GM11168 (cell line): ENCODE data around the gene PDE4D.

ENCODE experiments used
- in situ Hi-C: fragments of 300-500 bp; cut with MboI; formaldehyde crosslinking; loops from one replicate; pipeline ENCODE4 v1.12.0; 2022; ENCODE audit warnings: low sequenced_read_pairs; ENCODE audit not compliant: unreplicated experiment

Gene PDE4D

DNA sequence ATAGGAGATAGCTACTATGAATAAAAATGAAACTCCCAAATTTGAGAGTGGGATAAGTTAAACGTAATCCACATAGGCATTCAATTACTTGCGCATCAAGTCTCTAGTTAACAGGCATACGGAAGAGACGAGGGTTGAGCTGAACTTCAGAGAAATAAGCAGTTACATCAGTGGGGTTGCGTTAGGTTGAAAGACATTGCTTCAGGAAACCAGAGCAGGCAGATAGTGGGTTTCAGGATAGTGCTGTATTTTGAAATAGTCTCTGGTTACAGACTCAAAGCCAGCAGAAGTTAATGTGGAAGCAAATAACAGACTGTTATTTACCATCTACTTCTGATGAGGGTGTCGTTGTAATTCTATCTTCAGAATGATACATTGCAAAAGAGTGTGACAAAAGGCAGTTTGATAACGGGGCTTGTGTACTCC, 533.4 kb downstream of the PDE4D start:
- in situ Hi-C loops: no loop called here

- in situ Hi-C loops: no loop called here
Measured at GRCh38 chr5:59358005-59358861, 535.3 kb downstream of the PDE4D start.

GRCh38 chr5:59357381-59357977, 536.0 kb downstream of the PDE4D start:
- in situ Hi-C loops: no loop called here

- in situ Hi-C loops: no loop called here
Measured at GRCh38 chr5:59356813-59357380, 536.6 kb downstream of the PDE4D start.

DNA sequence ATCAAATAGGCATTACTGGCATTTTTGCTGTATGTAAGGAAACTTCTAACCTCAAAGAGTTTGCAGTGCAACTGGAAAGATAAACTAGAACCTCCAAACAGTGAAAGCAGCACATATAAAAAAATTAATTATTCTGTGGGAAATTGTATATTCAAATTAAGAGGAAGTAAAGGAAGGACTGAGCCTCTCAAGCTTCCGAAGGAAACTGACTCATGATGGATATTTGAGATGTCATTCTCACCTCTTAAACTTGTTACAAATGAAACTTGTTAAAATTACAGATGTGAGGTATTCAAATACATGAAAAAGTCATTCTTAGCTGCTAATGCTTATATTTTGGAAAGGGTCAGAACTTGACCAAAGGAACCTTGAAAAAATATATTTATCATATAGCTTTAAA, 538.7 kb downstream of the PDE4D start:
- in situ Hi-C loops: no loop called here

GRCh38 chr5:59354274-59354673, 539.3 kb downstream of the PDE4D start:
- in situ Hi-C loops: no loop called here

GRCh38 chr5:59351076-59351794, 542.3 kb downstream of the PDE4D start:
- in situ Hi-C loops: no loop called here

DNA sequence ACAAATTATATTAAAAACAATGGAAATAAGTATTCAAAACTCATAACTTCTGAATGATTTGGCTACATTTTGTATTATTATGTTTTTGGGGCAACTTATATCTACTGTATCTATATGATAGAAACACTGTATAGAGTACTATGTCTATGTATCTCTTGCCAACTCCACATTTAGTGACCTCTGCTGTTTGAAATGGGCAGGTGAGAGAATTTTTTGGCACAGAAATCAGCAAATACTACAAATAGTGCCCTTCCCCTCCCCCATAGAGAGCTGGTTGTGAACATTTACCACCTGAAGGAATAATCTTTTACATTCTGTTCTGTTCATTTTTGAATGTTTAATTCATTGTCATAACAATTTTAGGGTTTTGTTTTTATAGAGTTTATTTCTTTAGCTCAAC, 545.3 kb downstream of the PDE4D start:
- in situ Hi-C loops: no loop called here

DNA sequence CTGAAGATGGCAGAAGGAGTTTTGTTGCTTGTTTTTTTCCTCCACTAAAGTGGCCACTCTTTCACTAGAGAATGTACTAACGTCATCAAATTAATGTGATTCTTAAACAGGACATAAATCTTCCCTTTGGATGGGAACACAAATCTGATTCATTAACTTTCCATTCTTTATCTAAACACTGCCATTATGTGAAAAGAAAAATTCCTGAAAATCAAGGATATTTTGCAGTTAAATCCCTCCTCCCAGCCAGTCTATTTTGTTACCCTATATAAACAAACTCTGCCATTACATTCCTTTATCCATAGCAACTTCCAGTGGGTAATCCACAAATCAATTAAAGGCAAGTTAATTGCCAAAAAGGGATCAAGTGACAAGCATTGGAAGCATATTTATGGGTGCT, 546.5 kb downstream of the PDE4D start:
- in situ Hi-C loops: no loop called here

DNA sequence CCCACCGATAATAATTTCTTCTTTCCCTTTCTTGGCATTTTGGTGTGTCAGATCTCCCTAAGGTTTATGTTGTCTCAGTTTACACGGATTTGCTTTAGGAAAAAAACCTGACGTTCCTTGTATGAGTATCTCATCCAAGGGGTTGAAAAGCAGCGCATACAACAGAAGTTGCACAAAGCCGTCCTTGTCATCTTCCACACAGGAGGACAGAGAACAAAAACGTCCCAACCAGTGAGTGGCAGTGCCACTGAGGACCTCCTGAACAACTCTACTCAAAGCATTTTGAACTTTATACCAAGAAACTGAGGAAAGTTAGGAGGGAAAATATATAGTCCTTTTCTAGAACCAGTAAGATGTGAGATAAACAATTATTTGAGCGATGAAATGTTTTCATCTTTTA, 547.0 kb downstream of the PDE4D start:
- in situ Hi-C loops: no loop called here

DNA sequence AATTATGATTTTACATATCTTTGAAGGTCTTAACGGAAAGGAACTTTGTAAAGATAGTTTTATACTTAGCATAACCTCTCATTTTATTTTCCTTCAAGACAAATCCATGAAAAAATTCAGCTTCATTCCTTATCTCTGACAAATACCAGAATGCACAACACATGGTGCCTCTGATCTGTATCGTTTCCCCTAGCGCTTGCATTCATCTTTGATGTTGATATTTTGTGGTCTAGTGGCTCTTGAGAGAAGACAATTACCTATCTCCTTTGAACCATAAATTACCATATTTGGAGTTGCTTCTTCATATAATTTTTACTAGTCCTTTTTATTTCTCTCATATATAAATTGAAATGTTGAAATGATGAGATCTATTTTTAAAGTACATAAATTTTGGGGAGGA, 551.3 kb downstream of the PDE4D start:
- in situ Hi-C loops: no loop called here

DNA sequence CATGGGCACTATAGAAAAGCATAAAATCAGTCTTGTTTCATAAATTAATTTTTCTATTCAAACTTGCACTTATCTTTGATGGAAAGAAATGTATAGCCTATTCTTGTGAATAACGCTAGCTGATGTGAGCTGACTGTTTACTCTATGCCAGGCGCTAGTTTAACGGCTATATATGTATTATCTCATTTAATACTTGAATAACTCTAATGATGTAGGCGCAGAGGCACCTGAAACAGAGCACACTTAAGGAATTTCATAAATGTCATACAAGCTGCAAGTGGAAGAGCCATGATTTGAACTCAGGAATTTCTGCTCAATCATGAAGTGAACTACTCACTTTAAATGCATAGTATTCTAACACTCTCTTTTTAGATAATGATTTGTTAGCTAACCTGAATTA, 551.8 kb downstream of the PDE4D start:
- in situ Hi-C loops: no loop called here

DNA sequence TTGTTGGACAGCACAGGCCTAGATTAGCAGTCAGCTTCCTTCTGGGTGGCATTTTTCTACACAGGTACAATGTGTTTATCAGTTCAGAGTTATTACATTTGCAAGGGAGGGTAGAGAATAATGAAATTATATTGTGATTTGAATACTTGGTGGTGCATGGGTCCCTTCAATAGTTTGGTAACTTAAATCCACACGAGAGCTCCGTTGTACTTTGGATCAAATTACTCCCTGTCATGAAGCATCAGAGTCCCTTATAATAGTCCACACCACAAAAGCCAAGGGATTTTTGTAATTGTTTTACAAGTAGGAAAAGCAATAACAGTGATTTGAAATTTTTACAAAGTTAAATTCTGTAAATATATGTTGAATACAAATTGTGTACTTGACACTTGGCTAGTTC, 552.4 kb downstream of the PDE4D start:
- in situ Hi-C loops: no loop called here

DNA sequence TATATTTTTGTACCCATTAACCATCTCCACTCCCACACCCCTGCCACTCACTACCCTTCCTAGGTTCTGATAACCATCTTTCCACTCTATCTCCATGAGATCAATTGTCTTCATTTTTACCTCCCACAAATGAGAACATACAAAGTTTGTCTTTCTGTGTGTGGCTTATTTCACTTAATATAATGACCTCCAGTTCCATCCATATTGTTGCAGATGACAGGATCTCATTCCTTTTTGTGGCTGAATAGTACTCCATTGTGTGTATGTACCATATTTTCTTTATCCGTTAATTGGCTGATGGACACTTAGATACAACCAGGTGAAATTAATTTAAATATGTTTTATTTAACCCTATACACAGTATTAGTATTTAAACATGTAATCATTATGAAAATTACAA, 552.9 kb downstream of the PDE4D start:
- in situ Hi-C loops: no loop called here

DNA sequence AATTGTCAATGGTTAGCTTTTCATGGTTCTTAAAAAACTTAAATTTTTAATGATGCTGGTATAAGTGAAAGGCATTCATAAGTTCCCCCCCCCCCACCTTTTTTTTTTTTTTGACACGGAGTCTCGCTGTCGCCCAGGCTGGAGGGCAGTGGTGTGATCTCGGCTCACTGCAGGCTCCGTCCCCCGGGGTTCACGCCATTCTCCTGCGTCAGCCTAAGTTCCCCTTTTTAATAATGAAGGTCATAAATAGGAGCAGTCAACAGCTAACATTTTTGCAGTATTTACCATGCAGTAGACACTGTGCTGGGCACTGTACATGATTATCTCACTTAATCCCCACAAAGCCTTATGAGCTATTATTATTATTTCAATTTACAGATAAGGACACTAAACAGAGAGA, 556.3 kb downstream of the PDE4D start:
- in situ Hi-C loops: no loop called here

DNA sequence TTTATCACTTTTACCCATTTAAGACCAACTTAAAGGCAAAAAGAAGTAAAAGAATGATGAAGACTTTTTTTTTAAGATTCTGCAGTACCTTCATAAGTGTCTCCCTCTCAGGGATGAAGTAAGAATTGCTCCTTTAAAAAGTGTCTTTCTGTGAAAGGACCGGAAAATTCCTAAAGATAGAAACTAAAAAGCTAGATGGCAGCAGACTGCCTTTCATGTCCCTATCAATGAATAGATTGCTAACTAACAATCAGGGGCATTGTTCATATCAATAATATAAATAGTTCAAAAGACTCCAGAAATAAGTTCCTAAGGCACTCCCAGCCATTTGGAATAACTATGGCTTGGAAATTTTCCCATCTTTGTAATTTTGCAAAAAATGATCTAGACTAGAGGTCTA, 558.0 kb downstream of the PDE4D start:
- in situ Hi-C loops: no loop called here

GRCh38 chr5:59333416-59333815, 560.1 kb downstream of the PDE4D start:
- in situ Hi-C loops: no loop called here

DNA sequence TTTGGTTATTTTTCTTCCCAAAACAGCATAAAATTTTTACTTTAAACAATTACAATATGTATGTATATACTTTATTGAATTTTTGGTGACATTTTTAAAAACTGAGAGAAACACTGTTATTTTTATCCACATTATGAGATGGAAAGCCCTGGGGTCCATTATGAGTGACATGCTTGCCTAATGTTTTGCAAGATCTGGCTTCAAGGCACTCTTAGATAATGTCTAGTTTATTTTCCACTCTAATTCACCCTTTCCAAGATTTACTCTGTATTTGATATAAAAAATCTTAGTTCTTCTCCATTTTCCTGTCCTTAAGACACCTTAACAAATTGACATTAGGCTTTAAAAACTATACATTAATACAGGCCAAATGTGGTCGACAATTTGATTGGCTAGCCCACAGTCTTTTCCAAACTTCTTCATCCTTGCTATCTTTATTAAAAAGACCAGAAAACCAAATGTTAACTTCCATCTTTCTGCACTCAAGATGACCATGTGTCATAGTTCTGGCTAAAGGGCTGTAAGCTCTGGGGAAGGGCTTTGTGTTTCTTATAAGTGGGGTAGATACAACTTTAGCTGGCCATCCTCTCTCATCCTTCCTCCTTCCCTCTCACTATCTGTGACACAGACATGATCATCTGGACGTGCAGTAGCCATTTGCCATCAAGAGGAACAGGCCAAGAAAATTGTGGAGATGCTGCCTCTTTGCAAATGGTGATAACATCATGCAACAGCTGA, 561.1 kb downstream of the PDE4D start:
- in situ Hi-C loops: no loop called here

- in situ Hi-C loops: no loop called here
Measured at GRCh38 chr5:59330680-59331079, 562.8 kb downstream of the PDE4D start.

DNA sequence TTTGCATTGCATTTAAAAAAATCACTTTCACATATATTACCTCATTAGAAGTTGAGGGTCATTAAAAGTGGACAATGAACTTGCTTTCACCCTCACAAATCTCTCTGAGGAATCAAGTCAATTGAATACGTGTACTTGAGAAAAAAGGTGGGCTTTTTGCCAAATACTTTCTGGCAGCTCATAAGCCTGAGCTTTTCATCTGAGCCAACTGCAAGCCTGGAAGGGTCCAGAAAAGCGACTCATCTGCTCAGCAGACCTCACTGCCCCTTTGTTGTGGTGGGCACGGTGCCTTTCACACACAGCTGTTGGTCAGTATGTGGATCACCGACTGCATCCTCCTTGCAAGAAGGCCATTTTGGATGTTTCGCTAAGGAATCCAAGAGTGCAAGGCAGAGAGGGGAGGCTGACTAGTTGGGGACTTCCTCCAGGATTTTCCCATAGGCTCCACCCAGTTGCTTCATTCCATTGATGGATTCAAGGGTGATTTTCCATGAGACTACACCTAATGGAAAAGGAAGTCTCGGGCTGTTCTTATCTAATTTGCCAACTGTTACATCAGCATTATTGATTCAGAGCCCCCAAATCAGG, 564.7 kb downstream of the PDE4D start:
- in situ Hi-C loops: no loop called here
